GM21825 (cell line): ENCODE data around the gene AOAH.
"Not testable (repeated sequence)": the region's sequence is repeated elsewhere in the genome, so short reads cannot be mapped to it uniquely, and the experiment has no call there.

Experiments used
- ATAC-seq: cut with Tn5 transposase; IDR thresholded peaks from one replicate; pipeline ENCODE4 v1.9.1; 2021; ENCODE audit warnings: mild to moderate bottlenecking, moderate library complexity; ENCODE audit not compliant: unreplicated experiment

AOAH gene

DNA sequence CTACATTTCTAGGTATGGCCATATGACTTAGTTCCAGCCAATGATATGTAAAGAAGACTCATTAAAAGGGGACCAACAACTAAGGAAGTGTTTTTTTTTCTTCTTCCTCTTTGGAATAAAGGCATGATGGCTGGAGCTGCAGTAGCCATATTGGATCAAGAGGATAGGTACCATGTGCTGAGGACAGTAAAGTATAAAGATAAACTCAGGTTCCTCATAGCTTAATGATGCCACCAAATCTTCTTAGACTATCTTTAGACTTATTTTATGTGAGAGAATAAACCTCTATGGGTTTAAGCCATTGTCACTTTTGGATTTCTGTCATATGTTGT is 249.3 kb downstream of the AOAH start:
- ATAC-seq = no peak

DNA sequence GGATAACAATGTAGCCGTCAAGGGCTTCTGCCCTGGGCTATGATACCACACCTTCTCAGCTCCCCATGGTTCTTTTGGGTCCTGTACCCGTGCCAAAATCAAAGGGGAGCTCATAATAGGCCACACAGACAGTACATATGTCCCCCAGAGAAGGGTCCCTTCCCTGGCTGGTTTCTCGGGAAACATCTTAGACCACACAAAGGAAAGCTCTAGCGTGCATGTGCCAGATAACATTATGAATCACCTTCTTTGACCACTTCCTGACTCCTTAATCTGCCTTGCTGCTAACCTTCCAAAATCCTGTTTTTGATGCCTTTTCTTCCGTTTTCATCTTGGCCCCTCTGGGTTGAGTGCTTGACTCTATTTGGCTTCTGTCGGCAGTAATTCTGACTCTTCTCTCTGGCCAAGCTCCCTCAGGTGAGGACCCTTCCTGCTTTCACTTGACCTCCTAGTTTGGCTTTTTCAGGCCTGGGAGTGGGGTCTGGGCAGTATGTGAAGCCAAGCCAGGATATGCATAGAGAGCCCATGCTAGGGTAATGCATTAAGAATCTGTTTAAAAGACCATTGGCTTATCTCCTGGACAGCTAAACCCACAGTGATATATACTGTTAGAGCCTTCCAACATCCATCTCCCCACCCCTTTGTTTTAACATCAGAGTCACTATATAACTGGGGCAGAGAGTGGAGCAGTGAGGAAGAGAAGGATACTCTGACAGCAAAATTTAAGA is 249.8 kb downstream of the AOAH start:
- ATAC-seq = no peak

DNA sequence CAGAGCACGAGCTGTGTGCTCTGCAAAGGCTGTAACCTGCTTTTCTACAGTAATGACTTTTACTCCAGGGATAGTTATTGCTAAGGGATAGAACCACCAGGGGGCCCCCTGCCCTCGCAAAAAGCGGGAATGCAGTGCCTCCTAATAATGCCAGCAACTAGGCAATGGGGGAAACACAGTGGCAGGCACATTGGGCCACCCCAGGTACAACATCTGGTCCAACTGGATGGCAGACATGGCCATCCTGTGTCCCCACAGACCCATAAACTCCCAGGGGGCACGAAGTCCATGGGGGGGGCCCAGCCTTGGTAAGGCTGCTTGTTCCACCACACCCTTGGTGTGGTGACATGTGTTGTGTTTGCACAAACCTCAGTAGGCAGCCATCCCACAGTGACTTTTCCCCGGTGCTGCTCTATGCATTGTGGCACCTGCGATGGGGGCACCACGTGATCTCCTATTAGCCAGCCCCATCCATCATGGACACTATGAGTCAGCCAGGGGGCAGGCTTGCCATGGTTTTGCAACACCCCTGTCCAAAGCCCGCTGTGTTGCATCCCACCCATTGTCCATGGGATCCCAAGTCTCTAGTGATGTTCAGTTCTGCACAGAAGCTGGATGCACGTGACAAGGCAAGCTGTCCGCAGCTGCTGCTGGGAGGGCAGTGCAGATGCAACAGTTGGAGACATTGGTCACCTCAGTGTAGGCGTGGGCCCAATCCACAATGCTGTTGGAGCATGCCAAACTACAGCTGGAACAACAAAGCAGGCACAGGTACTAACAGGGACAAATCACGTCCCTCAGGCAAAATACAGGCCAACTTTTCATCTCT is 250.6 kb downstream of the AOAH start:
- no peak for ATAC-seq

DNA sequence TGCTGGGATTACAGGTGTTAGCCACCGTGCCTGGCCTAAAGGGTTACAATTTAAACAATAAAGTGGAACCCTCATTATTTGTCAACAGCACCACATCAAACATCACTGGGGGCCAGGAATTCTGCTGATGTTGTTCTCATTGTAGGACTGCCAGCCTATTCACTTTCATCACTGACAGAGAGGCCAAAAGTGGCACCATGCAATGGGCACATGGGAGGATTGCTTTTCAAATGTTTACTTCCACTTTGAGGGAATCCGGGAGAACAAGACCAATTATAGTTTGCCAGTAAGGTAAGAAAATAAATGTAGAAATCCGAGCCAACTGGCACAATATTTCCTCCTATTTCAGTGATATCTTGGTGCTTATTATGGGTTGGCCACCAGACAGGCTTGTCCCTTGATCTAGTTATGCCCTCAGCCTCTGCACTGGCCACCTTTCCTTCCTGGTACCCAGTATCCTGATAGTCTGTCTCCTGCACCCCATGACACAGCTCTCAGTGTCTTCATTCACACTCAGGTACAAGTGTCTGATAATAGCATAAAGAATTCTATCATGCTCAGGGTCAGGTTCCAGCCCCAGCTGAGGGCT is 252.1 kb downstream of the AOAH start:
- no peak for ATAC-seq

DNA sequence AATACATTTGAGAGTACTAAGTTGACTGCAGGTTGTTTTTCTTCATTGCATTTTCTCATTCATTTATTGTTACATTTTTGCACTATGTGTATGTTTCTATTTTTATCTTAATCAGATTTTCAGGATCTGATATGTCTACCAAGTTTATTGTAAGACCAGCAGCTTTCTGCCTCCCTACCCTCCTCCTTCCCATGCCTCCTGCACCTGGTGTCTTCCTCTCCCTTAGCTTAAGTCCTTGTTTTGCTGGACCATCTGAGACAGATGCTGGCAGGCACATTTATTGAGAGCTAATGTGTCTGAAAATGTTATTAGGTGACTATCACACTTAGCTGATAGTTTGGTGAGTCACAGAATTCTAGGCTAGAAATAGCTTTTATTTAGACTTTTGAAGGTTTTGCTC is 255.1 kb downstream of the AOAH start:
- ATAC-seq = no peak

DNA sequence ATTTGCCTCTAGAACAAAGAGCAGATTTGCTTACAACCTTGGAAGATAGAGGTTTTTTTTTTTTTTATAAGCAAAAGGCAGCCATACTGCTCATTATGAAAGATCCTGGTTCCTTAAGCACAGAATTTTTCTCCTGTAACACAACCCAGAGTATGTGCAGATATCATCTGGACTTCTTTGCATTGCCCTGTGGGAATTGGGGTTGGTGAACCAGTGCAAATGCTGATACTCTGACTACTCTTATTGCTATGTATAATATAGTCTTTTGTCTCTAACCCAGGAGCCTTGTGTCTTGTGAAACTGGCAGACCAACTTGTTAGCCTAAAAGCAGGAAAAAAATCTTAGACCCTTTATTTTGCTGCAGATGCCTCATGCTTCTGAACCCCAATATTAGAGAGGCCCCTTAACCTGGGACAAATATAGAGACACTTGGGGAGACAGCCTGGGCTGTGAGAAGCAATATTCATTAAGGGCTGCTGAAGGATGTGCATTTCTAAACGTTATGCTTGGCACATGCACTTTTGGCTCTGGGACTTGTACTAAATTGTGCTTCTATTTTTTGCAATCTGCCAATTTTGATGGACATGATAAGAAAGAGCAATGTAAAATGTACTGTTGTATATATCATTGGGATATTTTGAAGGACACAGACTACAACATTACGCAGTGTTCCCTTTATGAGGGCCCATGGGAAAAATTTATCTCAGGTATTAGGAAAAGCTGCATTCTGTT is 255.8 kb downstream of the AOAH start:
- no peak for ATAC-seq

DNA sequence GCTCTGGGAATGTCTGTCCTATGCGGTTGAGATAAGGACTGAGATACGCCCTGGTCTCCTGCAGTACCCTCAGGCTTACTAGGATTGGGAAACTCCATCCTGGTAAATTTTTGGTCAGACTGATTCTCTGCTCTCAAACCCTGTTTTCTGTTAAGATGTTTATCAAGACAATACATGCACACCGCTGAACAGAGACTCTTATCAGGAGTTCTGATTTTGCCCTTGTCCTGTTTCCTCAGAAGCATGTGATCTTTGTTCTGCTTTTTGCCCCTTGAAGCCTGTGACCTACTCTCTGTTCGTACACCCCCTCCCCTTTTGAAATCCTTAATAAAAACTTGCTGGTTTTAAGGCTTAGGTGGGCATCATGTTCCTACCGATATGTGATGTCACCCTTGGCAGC is 258.3 kb downstream of the AOAH start:
- not testable (repeated sequence) for ATAC-seq

DNA sequence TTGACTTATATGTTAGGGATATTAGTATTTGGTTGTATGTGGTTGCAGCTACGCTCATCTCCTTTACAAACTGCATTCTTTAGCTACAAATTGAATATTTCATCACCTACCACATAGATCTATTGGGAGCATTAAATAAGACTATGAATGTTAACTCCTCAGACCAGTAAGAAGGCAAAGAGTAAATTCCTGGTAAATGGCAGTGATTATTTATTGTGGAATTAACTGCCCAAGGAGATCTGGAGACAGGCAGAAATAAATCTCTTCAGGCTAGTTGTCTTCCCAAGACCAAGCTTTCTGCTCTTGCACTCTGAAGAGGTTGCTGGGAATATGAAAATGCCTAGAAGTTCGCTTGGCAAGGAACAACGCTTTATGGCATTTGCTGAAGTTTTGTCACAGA is 260.0 kb downstream of the AOAH start:
- ATAC-seq = no peak
